ENCODE data around the gene TOR1AIP1. TPM values are rescaled to one million over a fixed set of nuclear protein-coding genes. Genes with fewer than 3 reads are reported as not detected.
"Not testable (repeated sequence)": the region's sequence is repeated elsewhere in the genome, so short reads cannot be mapped to it uniquely, and the experiment has no call there.

The TOR1AIP1 gene
- total RNA-seq, 4 donors from 2014 or later = 66.1 to 148 (median 68.8) TPM

- peak overlapping the region in 3 of 4 donors; percentile 17 to 97 (median 89) for H3K4me3 ChIP-seq
- no peaks in the 10 kb centered on the region for H3K9me3 ChIP-seq
- H3K4me1 ChIP-seq = peaks cover 17 to 38% of the 10 kb centered on the region in 2 donors
- H3K27me3 ChIP-seq = no peaks in the 10 kb centered on the region
- ATAC-seq (peak; percentile 28 to 43), DNase-seq (peak; percentile 30 to 40)
- in situ Hi-C loops (cut with MboI; ENCODE audit: low sequenced_read_pairs in 4 of 4) (loop anchor here in 1 of 4 donors (10.0 kb wide), 1 partner anchor 84 kb away; the partner anchor contains the start of gene TOR1AIP2), intact Hi-C loops (cut with DNase I; ENCODE audit: low total_unique reads) (loop anchor here (5.0 kb wide), 1 partner anchor 209 kb away; no protein-coding TSS in a partner anchor)
- TF ChIP-seq CTCF (IDR thresholded peaks at IDR 0.05 in 4 of 5, conservative IDR thresholded peaks at IDR 0.05 in 1 of 5) = no peak
- TF ChIP-seq POLR2A (IDR thresholded peaks at IDR 0.05) = no peak
- no peaks in the 10 kb centered on the region for H3K36me3 ChIP-seq
- H3K27ac ChIP-seq = peak overlapping the region; percentile 67 to 98 (median 97)
Measured at GRCh38 chr1:179958359-179958758, 76.3 kb downstream of the TOR1AIP1 start.

GRCh38 chr1:179962168-179962567 lies 80.1 kb downstream of the TOR1AIP1 start:
- H3K4me1 ChIP-seq = peaks cover 25 to 28% of the 10 kb centered on the region in 2 donors
- H3K27ac ChIP-seq = peak overlapping the region in 2 of 4 donors; percentile 30 to 87
- in situ Hi-C loops (cut with MboI; ENCODE audit: low sequenced_read_pairs in 4 of 4); H3K27me3 ChIP-seq; H3K4me3 ChIP-seq; H3K9me3 ChIP-seq; intact Hi-C loops (cut with DNase I; ENCODE audit: low total_unique reads); DNase-seq; H3K36me3 ChIP-seq; ATAC-seq: not testable (repeated sequence)

DNA sequence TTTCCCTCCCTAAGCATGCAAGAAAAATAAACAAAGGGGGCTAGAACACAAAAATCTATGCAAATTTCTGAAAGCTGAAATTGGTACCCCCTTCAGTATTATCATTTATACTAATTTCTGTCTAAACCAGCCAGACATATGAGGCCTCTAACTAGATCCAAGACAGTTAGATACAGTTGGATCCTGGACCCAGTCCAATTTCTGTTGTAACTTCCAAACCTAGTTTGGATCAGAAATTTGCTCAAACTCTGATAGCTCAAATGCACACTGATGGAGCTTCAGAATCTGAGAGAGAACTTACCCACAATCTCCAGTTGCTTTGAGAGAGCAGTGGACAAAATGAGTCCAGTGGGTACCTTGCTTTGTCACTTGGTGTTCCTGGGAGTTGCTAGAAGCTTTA lies 84.5 kb downstream of the TOR1AIP1 start:
- H3K36me3 ChIP-seq = no peaks in the 10 kb centered on the region
- intact Hi-C loops (cut with DNase I; ENCODE audit: low total_unique reads) (no loop called here), in situ Hi-C loops (cut with MboI; ENCODE audit: low sequenced_read_pairs in 4 of 4) (no loop called here)
- no peak for ATAC-seq
- H3K4me1 ChIP-seq = peaks cover 42 to 52% of the 10 kb centered on the region in 2 donors
- H3K27me3 ChIP-seq = no peaks in the 10 kb centered on the region
- no peak for DNase-seq
- no peaks in the 10 kb centered on the region for H3K9me3 ChIP-seq
- peak overlapping the region; percentile 79 to 89 (median 87) for H3K27ac ChIP-seq
- no peak for TF ChIP-seq CTCF (IDR thresholded peaks at IDR 0.05 in 4 of 5, conservative IDR thresholded peaks at IDR 0.05 in 1 of 5)
- TF ChIP-seq POLR2A (IDR thresholded peaks at IDR 0.05) = no peak
- H3K4me3 ChIP-seq = no peak overlapping the region

DNA sequence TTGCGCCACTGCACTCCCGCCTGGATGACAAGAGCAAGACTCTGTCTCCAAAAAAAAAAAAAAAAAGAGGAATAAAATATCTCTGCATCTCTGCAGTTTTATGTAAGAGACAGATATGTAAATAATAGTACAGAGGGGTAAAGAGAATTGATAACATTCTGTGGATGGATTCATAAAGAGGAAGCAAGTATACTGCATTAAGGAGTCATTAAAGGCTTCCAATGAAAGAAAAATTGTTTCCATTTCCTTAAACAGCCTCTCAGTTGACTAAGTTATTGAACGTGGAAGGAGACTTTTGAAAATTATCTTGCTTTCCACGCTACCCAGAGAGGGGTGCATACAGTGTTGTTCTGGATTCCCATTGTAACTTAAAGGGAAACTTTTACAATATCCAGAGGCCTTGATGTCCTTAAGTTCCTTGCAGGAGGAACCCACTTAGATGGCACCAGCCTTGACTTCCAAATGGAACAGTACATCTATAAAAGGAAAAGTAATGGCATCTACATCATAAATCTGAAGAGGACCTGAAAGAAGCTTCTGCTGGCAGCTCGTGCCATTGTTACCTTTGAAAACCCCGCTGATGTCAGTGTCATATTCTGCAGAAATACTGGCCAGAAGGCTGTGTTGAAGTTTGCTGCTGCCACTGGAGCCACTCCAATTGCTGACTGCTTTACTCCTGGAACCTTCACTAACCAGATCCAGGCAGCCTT lies 86.4 kb downstream of the TOR1AIP1 start:
- no peaks in the 10 kb centered on the region for H3K9me3 ChIP-seq
- intact Hi-C loops (cut with DNase I; ENCODE audit: low total_unique reads) (loop anchor here (2.0 kb wide), 1 partner anchor 14 kb away; the partner anchor contains the start of gene CEP350), in situ Hi-C loops (cut with MboI; ENCODE audit: low sequenced_read_pairs in 4 of 4) (no loop called here)
- peaks cover 55 to 62% of the 10 kb centered on the region in 2 donors for H3K4me1 ChIP-seq
- ATAC-seq (peak in 1 of 2 donors; percentile 1), DNase-seq (peak in 1 of 2 donors; percentile 41)
- TF ChIP-seq CTCF (IDR thresholded peaks at IDR 0.05 in 4 of 5, conservative IDR thresholded peaks at IDR 0.05 in 1 of 5) (no peak), POLR2A (IDR thresholded peaks at IDR 0.05) (no peak)
- H3K27ac ChIP-seq = peak overlapping the region; percentile 79 to 89 (median 87)
- H3K36me3 ChIP-seq = no peaks in the 10 kb centered on the region
- H3K27me3 ChIP-seq = no peaks in the 10 kb centered on the region
- peak overlapping the region in 2 of 4 donors; percentile 26 to 35 for H3K4me3 ChIP-seq
